DOHH2 (cell line): ENCODE data around the gene VPS37D.
A peak's percentile ranks its signal among the peaks of the same experiment; 100 is the strongest.
"Not testable (repeated sequence)": the region's sequence is repeated elsewhere in the genome, so short reads cannot be mapped to it uniquely, and the experiment has no call there.

Experiments
- H3F3A ChIP-seq: fragments of 200-600 bp; sonication (generic), shearing (Covaris generic); 2 replicates; pipeline ENCODE4 v1.6.0; 2016; ENCODE audit warnings: antibody characterized with exemption, mild to moderate bottlenecking; ENCODE audit not compliant: control insufficient read depth, insufficient read depth
- H3K27ac ChIP-seq: fragments of 200-600 bp; sonication (generic); 2 replicates; pipeline ENCODE4 v1.5.1; 2014; ENCODE audit warnings: low read depth, mild to moderate bottlenecking, low read length, moderate library complexity
- H3K27me3 ChIP-seq: fragments of 200-600 bp; sonication (generic); 2 replicates; pipeline ENCODE4 v1.6.1; 2014; ENCODE audit warnings: mild to moderate bottlenecking, low read length, mixed read lengths; ENCODE audit not compliant: control insufficient read depth
- H3K36me3 ChIP-seq: fragments of 200-600 bp; sonication (generic); 2 replicates; pipeline ENCODE4 v1.6.1; 2014; ENCODE audit warnings: mild to moderate bottlenecking, low read length, moderate library complexity, mixed read lengths; ENCODE audit not compliant: control insufficient read depth
- H3K4me1 ChIP-seq: fragments of 200-600 bp; sonication (generic); 2 replicates; pipeline ENCODE4 v1.6.1; 2014; ENCODE audit warnings: mild to moderate bottlenecking, low read length, mixed read lengths; ENCODE audit not compliant: control insufficient read depth
- H3K4me2 ChIP-seq: fragments of 200-600 bp; sonication (generic); 2 replicates; pipeline ENCODE4 v1.6.0; 2014; ENCODE audit warnings: mild to moderate bottlenecking, low read length, moderate library complexity
- H3K4me3 ChIP-seq: fragments of 200-600 bp; sonication (generic); 2 replicates; pipeline ENCODE4 v1.5.1; 2014; ENCODE audit warnings: mild to moderate bottlenecking, low read length, mixed read lengths
- H3K79me2 ChIP-seq: fragments of 200-600 bp; sonication (generic); 2 replicates; pipeline ENCODE4 v1.6.1; 2014; ENCODE audit warnings: mild to moderate bottlenecking, low read length, mixed read lengths; ENCODE audit not compliant: control insufficient read depth
- H3K9me2 ChIP-seq: fragments of 200-600 bp; sonication (generic); replicated peaks from 2 replicates; pipeline ENCODE4 v1.6.1; 2014; ENCODE audit warnings: mild to moderate bottlenecking, low read length, mixed read lengths; ENCODE audit not compliant: control insufficient read depth
- H3K9me3 ChIP-seq: fragments of 200-600 bp; sonication (generic); 2 replicates; pipeline ENCODE4 v1.6.1; 2014; ENCODE audit warnings: antibody characterized with exemption, low read length, mixed read lengths; ENCODE audit not compliant: control insufficient read depth, insufficient read depth
- H4K20me1 ChIP-seq: fragments of 200-600 bp; sonication (generic); 2 replicates; pipeline ENCODE4 v1.6.0; 2014; ENCODE audit warnings: low read depth, mild to moderate bottlenecking, antibody characterized with exemption, low read length, moderate library complexity; ENCODE audit not compliant: control insufficient read depth, insufficient read depth
- EZH2phosphoT487 ChIP-seq: fragments of 200-600 bp; sonication (generic); IDR thresholded peaks from 2 replicates; pipeline ENCODE4 v1.6.1; 2017; ENCODE audit warnings: borderline replicate concordance, mild to moderate bottlenecking, antibody characterized with exemption, low read length, moderate library complexity, mixed read lengths
- TF ChIP-seq, protein P1 (sequence below): fragments of 200-600 bp; sonication (generic); IDR thresholded peaks from one replicate; pipeline ENCODE4 v1.5.1; 2014; ENCODE audit warnings: antibody characterized with exemption, mild to moderate bottlenecking, low read depth, low read length; ENCODE audit not compliant: poor library complexity, severe bottlenecking

Gene VPS37D

DNA sequence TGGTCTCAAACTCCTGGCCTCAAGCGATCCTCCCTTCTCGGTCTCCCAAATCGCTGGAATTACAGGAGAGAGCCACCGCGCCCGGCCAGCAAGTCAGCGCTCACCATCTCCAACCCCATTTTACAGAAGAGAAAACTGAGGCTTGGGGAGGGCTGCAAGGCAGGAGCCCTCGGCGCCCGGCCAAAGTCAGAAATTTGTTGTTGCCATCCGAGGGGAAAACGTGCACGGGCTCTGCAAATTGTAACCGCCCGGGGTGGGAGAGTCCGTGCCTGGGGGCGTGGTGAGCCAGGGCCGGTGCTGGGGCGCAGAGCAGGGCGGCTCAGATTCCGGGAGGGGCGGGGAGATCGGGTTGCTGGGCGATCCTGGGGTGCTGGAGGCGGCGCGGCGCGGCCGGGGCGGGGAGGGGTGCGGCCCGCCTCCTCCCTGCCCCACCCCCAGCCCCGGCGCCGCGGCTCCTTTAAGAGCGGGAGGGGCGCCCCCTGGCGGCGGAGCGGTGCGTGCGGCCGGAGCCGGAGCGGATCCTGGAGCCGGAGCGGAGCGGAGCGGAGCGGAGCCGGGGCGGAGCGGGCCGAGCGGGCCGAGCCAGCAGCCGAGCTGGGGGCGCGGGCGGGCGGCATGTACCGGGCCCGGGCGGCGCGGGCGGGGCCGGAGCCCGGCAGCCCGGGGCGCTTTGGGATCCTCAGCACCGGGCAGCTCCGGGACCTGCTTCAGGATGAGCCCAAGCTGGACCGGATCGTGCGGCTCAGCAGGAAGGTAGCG is at the start of gene VPS37D:
TSS of gene VPS37D (plus strand) at position 488 of the 759 bp plus-strand sequence. CDS start at position 616, 128 bp downstream.
- peak within 1 kb of the TSS; percentile 83 for H3K4me2 ChIP-seq
- no peaks in the 10 kb centered on the region for H4K20me1 ChIP-seq
- no peaks in the 10 kb centered on the region for H3K79me2 ChIP-seq
- H3K9me3 ChIP-seq = peaks cover 7% of the 10 kb centered on the region; the same call in 1 of the 2 replicates
- no peaks in the 10 kb centered on the region for H3F3A ChIP-seq
- TF ChIP-seq EZH2phosphoT487 = no peak
- TF ChIP-seq, protein P1, sequence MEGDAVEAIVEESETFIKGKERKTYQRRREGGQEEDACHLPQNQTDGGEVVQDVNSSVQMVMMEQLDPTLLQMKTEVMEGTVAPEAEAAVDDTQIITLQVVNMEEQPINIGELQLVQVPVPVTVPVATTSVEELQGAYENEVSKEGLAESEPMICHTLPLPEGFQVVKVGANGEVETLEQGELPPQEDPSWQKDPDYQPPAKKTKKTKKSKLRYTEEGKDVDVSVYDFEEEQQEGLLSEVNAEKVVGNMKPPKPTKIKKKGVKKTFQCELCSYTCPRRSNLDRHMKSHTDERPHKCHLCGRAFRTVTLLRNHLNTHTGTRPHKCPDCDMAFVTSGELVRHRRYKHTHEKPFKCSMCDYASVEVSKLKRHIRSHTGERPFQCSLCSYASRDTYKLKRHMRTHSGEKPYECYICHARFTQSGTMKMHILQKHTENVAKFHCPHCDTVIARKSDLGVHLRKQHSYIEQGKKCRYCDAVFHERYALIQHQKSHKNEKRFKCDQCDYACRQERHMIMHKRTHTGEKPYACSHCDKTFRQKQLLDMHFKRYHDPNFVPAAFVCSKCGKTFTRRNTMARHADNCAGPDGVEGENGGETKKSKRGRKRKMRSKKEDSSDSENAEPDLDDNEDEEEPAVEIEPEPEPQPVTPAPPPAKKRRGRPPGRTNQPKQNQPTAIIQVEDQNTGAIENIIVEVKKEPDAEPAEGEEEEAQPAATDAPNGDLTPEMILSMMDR = peak; percentile 72
- peaks cover 15% of the 10 kb centered on the region for H3K4me1 ChIP-seq
- H3K27me3 ChIP-seq = peaks cover 13% of the 10 kb centered on the region
- no peaks in the 10 kb centered on the region for H3K36me3 ChIP-seq
- H3K4me3 ChIP-seq = peak within 1 kb of the TSS; percentile 69
- no peaks in the 10 kb centered on the region for H3K9me2 ChIP-seq
- H3K27ac ChIP-seq = peak within 1 kb of the TSS; percentile 9; the same call in 1 of the 2 replicates

GRCh38 chr7:73618538-73618937 is 49.1 kb upstream of the VPS37D start:
- Histone ChIP-seq H3K4me1 (no peaks in the 10 kb centered on the region), H3K9me2 (no peaks in the 10 kb centered on the region), H4K20me1 (no peaks in the 10 kb centered on the region), H3F3A (no peaks in the 10 kb centered on the region), H3K36me3 (no peaks in the 10 kb centered on the region), H3K4me2 (no peak overlapping the region), H3K79me2 (no peaks in the 10 kb centered on the region), H3K27ac (no peak overlapping the region), H3K4me3 (no peak overlapping the region), H3K9me3 (no peaks in the 10 kb centered on the region), H3K27me3 (peaks cover 21% of the 10 kb centered on the region)
- TF ChIP-seq, protein P1 = no peak
- no peak for TF ChIP-seq EZH2phosphoT487

- not testable (repeated sequence) for H3K4me2 ChIP-seq, H3K4me1 ChIP-seq, H3K4me3 ChIP-seq, H3K36me3 ChIP-seq, H3K79me2 ChIP-seq, H3K9me3 ChIP-seq, H3F3A ChIP-seq, H3K27ac ChIP-seq, H4K20me1 ChIP-seq, H3K9me2 ChIP-seq
- H3K27me3 ChIP-seq = peaks cover 15% of the 10 kb centered on the region
Observed at GRCh38 chr7:73619394-73619793, 48.2 kb upstream of the VPS37D start.

- no peaks in the 10 kb centered on the region for H3K9me2 ChIP-seq
- no peaks in the 10 kb centered on the region for H3K36me3 ChIP-seq
- peaks cover 12% of the 10 kb centered on the region for H3K27me3 ChIP-seq
- no peaks in the 10 kb centered on the region for H3K79me2 ChIP-seq
- no peaks in the 10 kb centered on the region for H3K9me3 ChIP-seq
- H3K27ac ChIP-seq = no peak overlapping the region
- H4K20me1 ChIP-seq = no peaks in the 10 kb centered on the region
- TF ChIP-seq EZH2phosphoT487 = no peak
- TF ChIP-seq, protein P1 = no peak
- H3F3A ChIP-seq = no peaks in the 10 kb centered on the region
- H3K4me2 ChIP-seq = no peak overlapping the region
- no peak overlapping the region for H3K4me3 ChIP-seq
- H3K4me1 ChIP-seq = no peaks in the 10 kb centered on the region
Observed at GRCh38 chr7:73621168-73622063, 46.2 kb upstream of the VPS37D start.
